Activated CD8-positive, alpha-beta T cell treated with anti-CD3 and anti-CD28 coated beads, Interleukin-2, amount 10 ng/mL, durations not matched to agents 7 days and 5 days (primary cell): ENCODE measurements around the gene DRAXIN. TPM values are rescaled to one million over a fixed set of nuclear protein-coding genes. Genes with fewer than 3 reads are reported as not detected.

Experiments
- ATAC-seq: fragments of 150-1000 bp; cut with Tn5 transposase; one replicate; pipeline ENCODE4 v1.10.0; 2021; ENCODE audit warnings: moderate library complexity
- CTCF ChIA-PET: fragments of 350-600 bp; sonication (Branson Sonifier 250); formaldehyde crosslinking; loops from one replicate; lab custom pipeline; 2021; ENCODE audit warnings: antibody characterized with exemption; lab: Charles Lee
- POLR2A ChIA-PET: fragments of 350-600 bp; sonication (Branson Sonifier 250); formaldehyde crosslinking; loops from one replicate; lab custom pipeline; 2021; ENCODE audit warnings: antibody characterized with exemption; lab: Charles Lee
- DNase-seq: peaks from one replicate; pipeline ENCODE4 v3.0.0-alpha.2; 2020
- H3K27ac Mint-ChIP-seq: one replicate; pipeline ENCODE4 v1.8.0; 2021; ENCODE audit warnings: mild to moderate bottlenecking, mixed read lengths
- H3K27me3 Mint-ChIP-seq: one replicate; pipeline ENCODE4 v1.8.0; 2021; ENCODE audit warnings: low read depth, mixed read lengths
- H3K36me3 Mint-ChIP-seq: one replicate; pipeline ENCODE4 v1.8.0; 2021; ENCODE audit warnings: low read depth, mixed read lengths
- H3K4me1 Mint-ChIP-seq: one replicate; pipeline ENCODE4 v1.8.0; 2021; ENCODE audit warnings: low read depth, mixed read lengths
- H3K4me3 Mint-ChIP-seq: one replicate; pipeline ENCODE4 v1.8.0; 2021; ENCODE audit warnings: mild to moderate bottlenecking, mixed read lengths
- H3K9me3 Mint-ChIP-seq: one replicate; pipeline ENCODE4 v1.8.0; 2022; ENCODE audit warnings: mixed read lengths; ENCODE audit not compliant: insufficient read depth
- total RNA-seq, 2 experiments: library from RNA; stranded (reverse); gene quantifications; one replicate each; pipeline ENCODE4 v1.2.3, GENCODE V29; 2021

Gene DRAXIN
- total RNA-seq, 2 experiments from 2014 or later: 7.1 to 7.7 TPM

- H3K36me3 Mint-ChIP-seq: peaks cover 2% of the 10 kb centered on the region
- H3K27ac Mint-ChIP-seq: peak overlapping the region; percentile 79
- H3K4me3 Mint-ChIP-seq: peak overlapping the region; percentile 61
- H3K27me3 Mint-ChIP-seq: no peaks in the 10 kb centered on the region
- peaks cover 69% of the 10 kb centered on the region for H3K4me1 Mint-ChIP-seq
- no peaks in the 10 kb centered on the region for H3K9me3 Mint-ChIP-seq
- no peak for DNase-seq
- POLR2A ChIA-PET: interaction anchor here (4.6 kb wide), 1 partner anchor 180 kb away, joined by 32 read pairs; no protein-coding TSS in a partner anchor
- no peak for ATAC-seq
- CTCF ChIA-PET: no interaction called here
These were observed 37.6 kb downstream of the DRAXIN start for GRCh38 chr1:11729155-11729497.

GRCh38 chr1:11729498-11730428 is 38.3 kb downstream of the DRAXIN start:
- Mint-ChIP-seq H3K27me3 (no peaks in the 10 kb centered on the region), H3K4me3 (peak overlapping the region; percentile 61), H3K27ac (peak overlapping the region; percentile 79), H3K4me1 (peaks cover 64% of the 10 kb centered on the region), H3K36me3 (peaks cover 2% of the 10 kb centered on the region), H3K9me3 (no peaks in the 10 kb centered on the region)
- ATAC-seq (peak; percentile 55), DNase-seq (peak; percentile 38)
- CTCF ChIA-PET: interaction anchor here (1.0 to 3.9 kb wide), 8 partner anchors 8 to 86 kb away, joined by 3 to 21 read pairs (median 4); partner anchors contain the start of gene FBXO6
- POLR2A ChIA-PET: interaction anchor here (0.6 to 4.6 kb wide), 3 partner anchors 10 to 179 kb away, joined by 3 to 32 read pairs (median 10); no protein-coding TSS in a partner anchor

- peak overlapping the region; percentile 79 for H3K27ac Mint-ChIP-seq
- no peaks in the 10 kb centered on the region for H3K36me3 Mint-ChIP-seq
- peak; percentile 81 for DNase-seq
These were observed 39.0 kb downstream of the DRAXIN start for GRCh38 chr1:11730429-11730891.

GRCh38 chr1:11731691-11732283 is 40.3 kb downstream of the DRAXIN start:
- CTCF ChIA-PET: interaction anchor here (1.0 to 3.9 kb wide), 5 partner anchors 8 to 86 kb away, joined by 3 to 21 read pairs (median 7); partner anchors contain the start of gene FBXO6
- H3K36me3 Mint-ChIP-seq: peaks cover 2% of the 10 kb centered on the region
- peak overlapping the region; percentile 61 for H3K4me3 Mint-ChIP-seq
- ATAC-seq: peak; percentile 25
- peak overlapping the region; percentile 79 for H3K27ac Mint-ChIP-seq
- POLR2A ChIA-PET: interaction anchor here (4.6 kb wide), 1 partner anchor 177 kb away, joined by 32 read pairs; no protein-coding TSS in a partner anchor
- no peaks in the 10 kb centered on the region for H3K27me3 Mint-ChIP-seq
- H3K9me3 Mint-ChIP-seq: no peaks in the 10 kb centered on the region
- peak; percentile 59 for DNase-seq
- peaks cover 62% of the 10 kb centered on the region for H3K4me1 Mint-ChIP-seq

More at GRCh38 chr1:11730429-11730891, 39.0 kb downstream of the DRAXIN start:
- ChIA-PET CTCF (interaction anchor here (1.0 to 3.9 kb wide), 8 partner anchors 8 to 87 kb away, joined by 3 to 21 read pairs (median 4); partner anchors contain the start of gene FBXO6), POLR2A (interaction anchor here (0.6 to 4.6 kb wide), 3 partner anchors 11 to 178 kb away, joined by 3 to 32 read pairs (median 10); no protein-coding TSS in a partner anchor)
- peak overlapping the region; percentile 61 for H3K4me3 Mint-ChIP-seq
- H3K4me1 Mint-ChIP-seq: peaks cover 60% of the 10 kb centered on the region
- no peaks in the 10 kb centered on the region for H3K27me3 Mint-ChIP-seq
- no peaks in the 10 kb centered on the region for H3K9me3 Mint-ChIP-seq
- peak; percentile 82 for ATAC-seq

- H3K4me1 Mint-ChIP-seq: peaks cover 74% of the 10 kb centered on the region
- no peak overlapping the region for H3K4me3 Mint-ChIP-seq
These were observed 41.8 kb downstream of the DRAXIN start for GRCh38 chr1:11733306-11733705.

GRCh38 chr1:11735531-11735853 is 44.0 kb downstream of the DRAXIN start:
- no peaks in the 10 kb centered on the region for H3K27me3 Mint-ChIP-seq
- ATAC-seq (no peak), DNase-seq (no peak)
- no peaks in the 10 kb centered on the region for H3K9me3 Mint-ChIP-seq
- peak overlapping the region; percentile 98 for H3K4me3 Mint-ChIP-seq
- H3K36me3 Mint-ChIP-seq: peaks cover 28% of the 10 kb centered on the region
- peaks cover 74% of the 10 kb centered on the region for H3K4me1 Mint-ChIP-seq
- POLR2A ChIA-PET: interaction anchor here (0.6 to 2.2 kb wide), 4 partner anchors 16 to 1258 kb away, joined by 3 to 11 read pairs (median 8); partner anchors contain the start of gene FBXO6
- no peak overlapping the region for H3K27ac Mint-ChIP-seq
- CTCF ChIA-PET: interaction anchor here (1.1 to 4.1 kb wide), 4 partner anchors 16 to 85 kb away, joined by 3 to 36 read pairs (median 22); partner anchors contain the start of gene FBXO6

More at GRCh38 chr1:11733306-11733705, 41.8 kb downstream of the DRAXIN start:
- ATAC-seq (no peak), DNase-seq (no peak)
- Mint-ChIP-seq H3K36me3 (peaks cover 13% of the 10 kb centered on the region), H3K27ac (no peak overlapping the region), H3K9me3 (no peaks in the 10 kb centered on the region), H3K27me3 (no peaks in the 10 kb centered on the region)
- CTCF ChIA-PET: interaction anchor here (3.9 kb wide), 1 partner anchor 13 kb away, joined by 21 read pairs; no protein-coding TSS in a partner anchor
- POLR2A ChIA-PET: interaction anchor here (4.6 kb wide), 1 partner anchor 175 kb away, joined by 32 read pairs; no protein-coding TSS in a partner anchor

GRCh38 chr1:11735854-11736745 is 44.6 kb downstream of the DRAXIN start, which contains the start of gene AGTRAP:
Gene AGTRAP, plus strand, starts transcription at chr1:11736136. Its CDS starts 73 bp downstream, at chr1:11736209.
- Mint-ChIP-seq H3K27ac (peak within 1 kb of the TSS; percentile 91), H3K36me3 (peaks cover 34% of the 10 kb centered on the region), H3K4me3 (peak within 1 kb of the TSS; percentile 98), H3K4me1 (peaks cover 74% of the 10 kb centered on the region), H3K27me3 (no peaks in the 10 kb centered on the region), H3K9me3 (no peaks in the 10 kb centered on the region)
- ChIA-PET CTCF (interaction anchor here (1.0 to 4.1 kb wide), 7 partner anchors 13 to 93 kb away, joined by 3 to 36 read pairs (median 10); partner anchors contain the start of genes FBXO6 and MAD2L2), POLR2A (interaction anchor here (0.6 to 2.2 kb wide), 5 partner anchors 16 to 1259 kb away, joined by 3 to 11 read pairs (median 8); partner anchors contain the start of gene FBXO6)
- DNase-seq: peak; percentile 94
- peak; percentile 81 for ATAC-seq

- Mint-ChIP-seq H3K36me3 (peaks cover 43% of the 10 kb centered on the region), H3K27ac (peak overlapping the region; percentile 72), H3K4me1 (peaks cover 74% of the 10 kb centered on the region), H3K9me3 (no peaks in the 10 kb centered on the region), H3K27me3 (no peaks in the 10 kb centered on the region), H3K4me3 (peak overlapping the region; percentile 98)
- ChIA-PET POLR2A (interaction anchor here (0.9 to 2.2 kb wide), 6 partner anchors 17 to 173 kb away, joined by 3 to 11 read pairs (median 9); partner anchors contain the start of gene FBXO6), CTCF (interaction anchor here (1.0 to 4.1 kb wide), 7 partner anchors 12 to 94 kb away, joined by 3 to 36 read pairs (median 10); partner anchors contain the start of genes FBXO6 and MAD2L2)
- DNase-seq (peak; percentile 68), ATAC-seq (peak; percentile 57)
These were observed 45.5 kb downstream of the DRAXIN start for GRCh38 chr1:11736746-11737639.

- no peak overlapping the region for H3K27ac Mint-ChIP-seq
These were observed 46.6 kb downstream of the DRAXIN start for GRCh38 chr1:11738096-11738495.

More at GRCh38 chr1:11738096-11738495, 46.6 kb downstream of the DRAXIN start:
- ChIA-PET CTCF (interaction anchor here (2.4 to 4.1 kb wide), 4 partner anchors 18 to 95 kb away, joined by 8 to 36 read pairs (median 22); partner anchors contain the start of gene FBXO6), POLR2A (interaction anchor here (1.1 to 1.8 kb wide), 4 partner anchors 13 to 172 kb away, joined by 3 to 11 read pairs (median 5); partner anchors contain the start of gene FBXO6)
- peaks cover 54% of the 10 kb centered on the region for H3K36me3 Mint-ChIP-seq
- no peak for ATAC-seq
- peaks cover 5% of the 10 kb centered on the region for H3K27me3 Mint-ChIP-seq
- H3K4me3 Mint-ChIP-seq: peak overlapping the region; percentile 98
- no peak for DNase-seq
- H3K9me3 Mint-ChIP-seq: no peaks in the 10 kb centered on the region
- peaks cover 77% of the 10 kb centered on the region for H3K4me1 Mint-ChIP-seq
